ENCODE measurements around the gene SELENOW. TPM values are rescaled to one million over a fixed set of nuclear protein-coding genes. Genes with fewer than 3 reads are reported as not detected.
"Not testable (repeated sequence)": the region's sequence is repeated elsewhere in the genome, so short reads cannot be mapped to it uniquely, and the experiment has no call there.

SELENOW gene
- total and polyA plus RNA-seq, 2 experiments from 2014 or later: 561 to 571 TPM

DNA sequence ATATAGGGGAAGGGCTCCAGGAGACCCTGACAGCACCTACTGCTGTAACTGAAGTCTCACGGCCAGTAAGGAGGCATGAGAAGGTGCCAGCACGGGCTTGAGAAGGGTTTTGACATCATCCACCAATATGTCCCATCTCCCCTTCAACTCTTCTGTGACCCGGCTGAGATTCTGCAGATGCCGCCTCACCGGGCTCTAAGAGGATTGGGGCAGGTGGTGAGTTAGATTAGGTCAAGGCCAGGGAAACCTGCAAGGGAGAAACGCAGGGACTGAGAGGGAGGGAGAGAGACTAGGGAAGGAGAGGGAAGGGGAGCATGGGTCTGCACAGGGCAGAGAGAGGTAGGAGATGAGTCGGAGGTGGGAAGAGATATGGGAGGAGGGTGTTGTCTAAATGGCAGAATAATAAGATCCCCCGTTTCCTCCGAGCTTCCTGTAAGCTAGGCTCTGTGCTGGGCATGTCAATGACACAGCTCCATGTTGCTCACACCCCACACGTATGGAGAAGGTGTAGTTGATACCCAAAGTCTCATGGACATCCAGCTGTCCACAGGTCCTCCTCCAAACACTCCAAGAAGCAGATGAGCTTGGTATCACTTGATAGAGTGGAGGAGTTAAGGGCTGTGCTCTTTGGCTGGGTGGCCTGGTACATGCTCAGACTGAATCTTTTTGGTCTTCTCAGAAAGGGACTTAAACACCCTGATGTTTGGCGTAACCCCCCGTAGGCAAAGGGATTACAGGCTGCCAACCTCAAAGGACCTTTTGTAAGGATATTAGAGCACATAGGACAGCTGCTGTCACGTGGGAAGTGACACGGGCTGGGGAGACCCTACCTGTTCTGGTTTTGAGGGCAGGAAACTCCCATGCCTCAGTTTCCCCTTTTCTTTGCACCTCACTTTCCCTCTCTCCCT is 19.7 kb downstream of the SELENOW start:
- H3K9me3 ChIP-seq (ENCODE audit: low read depth): no peaks in the 10 kb centered on the region
- no peaks in the 10 kb centered on the region for H3K79me2 ChIP-seq (ENCODE audit: insufficient read depth)
- no peaks in the 10 kb centered on the region for H3K27me3 ChIP-seq (replicated peaks; ENCODE audit: insufficient read depth)
- H2AFZ ChIP-seq: no peak overlapping the region
- no peak overlapping the region for H3K4me2 ChIP-seq (ENCODE audit: unreplicated experiment)
- H3K9ac ChIP-seq: no peak overlapping the region
- no peaks in the 10 kb centered on the region for H3K4me1 ChIP-seq (ENCODE audit: insufficient read depth)
- WGBS, 2 experiments (ENCODE audit: low coverage in 1 of 2, low lambda C conversion rate in 2 of 2, missing lambda C conversion rate in 2 of 2): 60 to 62% methylated on average over 14 of the region's 14 CpGs
- no peaks in the 10 kb centered on the region for H3K9me2 ChIP-seq (ENCODE audit: insufficient read depth)
- no peak for TF ChIP-seq EZH2 (IDR thresholded peaks at IDR 0.05; ENCODE audit: insufficient read depth, poor library complexity, severe bottlenecking)
- TF ChIP-seq EZH2phosphoT487 (IDR thresholded peaks at IDR 0.05; ENCODE audit: insufficient read depth, low read depth): no peak
- DNase-seq: no peak
- no peaks in the 10 kb centered on the region for H3F3A ChIP-seq (ENCODE audit: insufficient read depth)
- in situ Hi-C loops (cut with MboI): no loop called here
- H3K4me3 ChIP-seq: no peak overlapping the region
- H3K36me3 ChIP-seq (ENCODE audit: low read depth): no peaks in the 10 kb centered on the region
- H4K20me1 ChIP-seq (ENCODE audit: insufficient read depth): no peaks in the 10 kb centered on the region
- H3K27ac ChIP-seq: no peak overlapping the region

DNA sequence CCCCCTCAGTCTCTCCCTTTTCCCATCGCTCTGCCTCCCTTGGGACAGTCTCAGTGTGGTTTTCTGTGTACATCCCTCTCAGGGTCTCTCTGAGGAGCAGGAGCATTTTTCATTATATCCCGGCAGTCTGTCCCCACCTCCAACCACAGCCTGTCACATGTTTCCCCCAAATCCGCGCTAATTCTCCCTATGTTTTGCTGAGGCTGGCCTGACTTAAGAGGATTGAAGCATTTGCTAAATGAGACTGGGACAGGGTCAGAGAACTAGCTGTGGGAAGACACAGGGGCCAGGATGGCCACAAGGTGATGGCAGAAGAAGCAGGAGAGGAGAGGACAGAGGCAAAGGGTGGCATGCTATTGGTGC is 20.4 kb downstream of the SELENOW start:
- no peak overlapping the region for H3K4me2 ChIP-seq (ENCODE audit: unreplicated experiment)
- H3K36me3 ChIP-seq (ENCODE audit: low read depth): no peaks in the 10 kb centered on the region
- no peaks in the 10 kb centered on the region for H3K9me3 ChIP-seq (ENCODE audit: low read depth)
- H3K4me1 ChIP-seq (ENCODE audit: insufficient read depth): no peaks in the 10 kb centered on the region
- 82 to 85% methylated on average over 4 of the region's 4 CpGs for WGBS, 2 experiments (ENCODE audit: low coverage in 1 of 2, low lambda C conversion rate in 2 of 2, missing lambda C conversion rate in 2 of 2)
- in situ Hi-C loops (cut with MboI): no loop called here
- no peaks in the 10 kb centered on the region for H3K79me2 ChIP-seq (ENCODE audit: insufficient read depth)
- no peaks in the 10 kb centered on the region for H3K9me2 ChIP-seq (ENCODE audit: insufficient read depth)
- H4K20me1 ChIP-seq (ENCODE audit: insufficient read depth): no peaks in the 10 kb centered on the region
- H2AFZ ChIP-seq: no peak overlapping the region
- H3K27ac ChIP-seq: no peak overlapping the region
- no peak for TF ChIP-seq EZH2phosphoT487 (IDR thresholded peaks at IDR 0.05; ENCODE audit: insufficient read depth, low read depth)
- TF ChIP-seq EZH2 (IDR thresholded peaks at IDR 0.05; ENCODE audit: insufficient read depth, poor library complexity, severe bottlenecking): no peak
- no peak overlapping the region for H3K9ac ChIP-seq
- H3K4me3 ChIP-seq: no peak overlapping the region
- H3F3A ChIP-seq (ENCODE audit: insufficient read depth): no peaks in the 10 kb centered on the region
- DNase-seq: no peak
- H3K27me3 ChIP-seq (replicated peaks; ENCODE audit: insufficient read depth): no peaks in the 10 kb centered on the region

DNA sequence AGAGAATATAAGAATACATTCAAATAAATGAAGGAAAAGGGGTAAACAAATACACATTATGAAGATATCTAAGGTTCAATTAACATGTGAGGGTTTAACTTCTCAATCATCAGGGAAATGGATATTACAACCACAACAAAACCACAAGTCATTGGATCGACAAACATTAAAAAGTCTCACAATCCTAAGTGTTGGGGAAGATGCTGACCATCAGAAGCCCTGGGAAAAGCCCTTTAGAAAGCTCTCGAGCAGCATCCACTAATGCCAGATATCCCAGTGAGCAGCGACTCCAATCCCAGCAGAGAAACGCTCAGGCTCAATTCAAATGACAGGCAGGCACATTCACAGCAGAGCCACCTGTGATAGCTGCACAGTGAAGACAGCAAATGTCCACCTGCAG is 22.8 kb downstream of the SELENOW start:
- no peak overlapping the region for H3K9ac ChIP-seq
- WGBS, 2 experiments (ENCODE audit: low coverage in 1 of 2, low lambda C conversion rate in 2 of 2, missing lambda C conversion rate in 2 of 2): 73 to 77% methylated on average over 4 of the region's 4 CpGs
- TF ChIP-seq EZH2phosphoT487 (IDR thresholded peaks at IDR 0.05; ENCODE audit: insufficient read depth, low read depth) (no peak), EZH2 (IDR thresholded peaks at IDR 0.05; ENCODE audit: insufficient read depth, poor library complexity, severe bottlenecking) (no peak)

DNA sequence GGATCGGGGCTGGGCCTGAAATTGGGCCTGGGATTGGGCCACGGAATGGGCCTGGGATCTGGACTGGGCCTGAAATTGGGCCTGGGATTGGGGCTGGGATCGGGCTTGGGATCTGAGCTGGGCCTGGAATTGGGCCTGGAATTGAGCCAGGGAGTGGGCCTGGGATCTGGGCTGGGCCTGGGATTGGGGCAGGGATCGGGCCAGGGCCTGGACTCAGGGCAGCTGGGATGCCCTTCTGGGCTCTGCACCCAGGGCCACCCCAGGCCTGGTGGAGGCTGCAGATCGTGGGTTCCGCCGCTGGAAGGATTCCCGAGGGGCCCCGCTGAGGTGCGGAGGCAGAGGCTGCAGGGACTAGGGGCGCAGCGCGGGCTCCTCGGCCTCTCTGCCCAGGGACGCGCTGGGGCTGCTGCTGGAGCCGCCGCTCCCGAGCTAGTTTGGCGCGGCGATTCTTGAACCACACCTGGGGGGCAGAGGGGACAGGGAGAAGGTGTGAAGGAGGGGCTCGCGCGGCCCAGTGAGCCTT is 24.1 kb downstream of the SELENOW start:
- Histone ChIP-seq H3K4me2 (ENCODE audit: unreplicated experiment) (no peak overlapping the region), H3K9ac (no peak overlapping the region), H3K9me3 (ENCODE audit: low read depth) (no peaks in the 10 kb centered on the region), H3K4me3 (no peak overlapping the region), H3F3A (ENCODE audit: insufficient read depth) (no peaks in the 10 kb centered on the region), H3K9me2 (ENCODE audit: insufficient read depth) (no peaks in the 10 kb centered on the region), H3K27ac (no peak overlapping the region), H4K20me1 (ENCODE audit: insufficient read depth) (no peaks in the 10 kb centered on the region), H2AFZ (no peak overlapping the region), H3K36me3 (ENCODE audit: low read depth) (no peaks in the 10 kb centered on the region), H3K27me3 (replicated peaks; ENCODE audit: insufficient read depth) (no peaks in the 10 kb centered on the region), H3K79me2 (ENCODE audit: insufficient read depth) (no peaks in the 10 kb centered on the region), H3K4me1 (ENCODE audit: insufficient read depth) (no peaks in the 10 kb centered on the region)
- in situ Hi-C loops (cut with MboI): no loop called here
- no peak for DNase-seq
- no peak for TF ChIP-seq EZH2 (IDR thresholded peaks at IDR 0.05; ENCODE audit: insufficient read depth, poor library complexity, severe bottlenecking)
- TF ChIP-seq EZH2phosphoT487 (IDR thresholded peaks at IDR 0.05; ENCODE audit: insufficient read depth, low read depth): no peak
- WGBS, 2 experiments (ENCODE audit: low coverage in 1 of 2, low lambda C conversion rate in 2 of 2, missing lambda C conversion rate in 2 of 2): 82 to 84% methylated on average over 6 to 25 of the region's 25 CpGs

More for the DNA sequence above, 22.8 kb downstream of the SELENOW start:
- DNase-seq: no peak
- Histone ChIP-seq H3K36me3 (ENCODE audit: low read depth) (no peaks in the 10 kb centered on the region), H3K4me3 (no peak overlapping the region), H3K9me3 (ENCODE audit: low read depth) (no peaks in the 10 kb centered on the region), H3K27me3 (replicated peaks; ENCODE audit: insufficient read depth) (no peaks in the 10 kb centered on the region), H2AFZ (no peak overlapping the region), H4K20me1 (ENCODE audit: insufficient read depth) (no peaks in the 10 kb centered on the region), H3K27ac (no peak overlapping the region), H3K79me2 (ENCODE audit: insufficient read depth) (no peaks in the 10 kb centered on the region), H3K4me2 (ENCODE audit: unreplicated experiment) (no peak overlapping the region), H3K9me2 (ENCODE audit: insufficient read depth) (no peaks in the 10 kb centered on the region), H3K4me1 (ENCODE audit: insufficient read depth) (no peaks in the 10 kb centered on the region), H3F3A (ENCODE audit: insufficient read depth) (no peaks in the 10 kb centered on the region)
- in situ Hi-C loops (cut with MboI): no loop called here

GRCh38 chr19:47803148-47803547 is 24.6 kb downstream of the SELENOW start:
- H3K4me3 ChIP-seq; H3K27ac ChIP-seq; in situ Hi-C loops (cut with MboI); H3K4me2 ChIP-seq (ENCODE audit: unreplicated experiment); H3K9ac ChIP-seq; DNase-seq; H3F3A ChIP-seq (ENCODE audit: insufficient read depth); H3K4me1 ChIP-seq (ENCODE audit: insufficient read depth); H3K9me2 ChIP-seq (ENCODE audit: insufficient read depth); H3K9me3 ChIP-seq (ENCODE audit: low read depth); H3K79me2 ChIP-seq (ENCODE audit: insufficient read depth); H3K36me3 ChIP-seq (ENCODE audit: low read depth); H3K27me3 ChIP-seq (replicated peaks; ENCODE audit: insufficient read depth); H2AFZ ChIP-seq; H4K20me1 ChIP-seq (ENCODE audit: insufficient read depth): not testable (repeated sequence)
- 56% methylated on average over 20 of the region's 21 CpGs; no CpG with 5 or more reads in 1 of the 2 experiments for WGBS, 2 experiments (ENCODE audit: low coverage in 1 of 2, low lambda C conversion rate in 2 of 2, missing lambda C conversion rate in 2 of 2)

DNA sequence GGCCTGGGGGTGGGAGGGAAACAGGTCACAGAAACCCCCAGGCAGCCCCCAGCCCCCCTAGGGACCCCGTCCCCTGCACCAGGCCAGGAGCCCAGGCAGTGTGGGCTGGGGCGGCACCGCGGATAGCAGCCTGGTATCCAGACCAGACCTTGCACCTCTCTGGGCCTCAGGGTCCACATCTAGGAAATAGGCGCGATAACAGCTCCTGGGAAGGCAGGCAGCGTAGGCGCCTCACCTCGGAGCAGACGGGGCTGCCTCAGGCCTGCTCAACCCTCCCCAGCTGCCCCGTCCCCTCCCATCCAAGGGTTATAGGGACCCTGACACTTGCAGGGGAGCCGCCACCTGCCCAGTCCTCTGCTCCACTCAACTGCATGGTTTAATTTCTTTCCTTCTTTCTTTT is 25.2 kb downstream of the SELENOW start:
- H3K79me2 ChIP-seq (ENCODE audit: insufficient read depth); H3K4me3 ChIP-seq; H3K9me2 ChIP-seq (ENCODE audit: insufficient read depth); H3K9me3 ChIP-seq (ENCODE audit: low read depth); H4K20me1 ChIP-seq (ENCODE audit: insufficient read depth); H2AFZ ChIP-seq; H3K4me1 ChIP-seq (ENCODE audit: insufficient read depth); H3K27ac ChIP-seq; H3K4me2 ChIP-seq (ENCODE audit: unreplicated experiment); in situ Hi-C loops (cut with MboI); H3F3A ChIP-seq (ENCODE audit: insufficient read depth); H3K36me3 ChIP-seq (ENCODE audit: low read depth); H3K27me3 ChIP-seq (replicated peaks; ENCODE audit: insufficient read depth); H3K9ac ChIP-seq; DNase-seq: not testable (repeated sequence)
- 100% methylated on average over 5 of the region's 12 CpGs; no CpG with 5 or more reads in 1 of the 2 experiments for WGBS, 2 experiments (ENCODE audit: low coverage in 1 of 2, low lambda C conversion rate in 2 of 2, missing lambda C conversion rate in 2 of 2)
